Hypothalamus (tissue), 51 donors: ENCODE data around the gene OR52J3.
"Not testable (repeated sequence)": the region's sequence is repeated elsewhere in the genome, so short reads cannot be mapped to it uniquely, and the experiment has no call there.

ENCODE experiments used
- DNase-seq, 51 donors: peaks; one replicate each; lab custom pipeline; 2025; lab: John Stamatoyannopoulos, UW

OR52J3 gene

DNA sequence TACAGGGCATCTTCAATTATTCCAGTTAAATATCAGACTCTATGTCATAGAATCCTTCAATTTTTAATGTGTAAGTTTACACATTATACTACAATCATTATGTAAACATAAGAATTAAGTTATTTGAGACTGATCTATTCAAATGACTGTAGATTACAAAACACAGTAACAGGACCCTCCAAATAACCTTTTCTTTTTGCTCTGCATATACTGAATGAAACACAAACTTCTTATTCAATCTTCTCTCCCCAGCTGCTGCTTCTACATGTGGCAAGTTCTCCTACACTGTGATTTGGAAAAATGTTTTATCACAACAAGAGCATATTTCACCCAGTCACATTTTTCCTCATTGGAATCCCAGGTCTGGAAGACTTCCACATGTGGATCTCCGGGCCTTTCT, at the start of gene OR52J3:
OR52J3 (plus strand) TSS at position 301 of the 400 bp plus-strand sequence; CDS start at position 301, 0 bp downstream.
- no peak for DNase-seq

DNA sequence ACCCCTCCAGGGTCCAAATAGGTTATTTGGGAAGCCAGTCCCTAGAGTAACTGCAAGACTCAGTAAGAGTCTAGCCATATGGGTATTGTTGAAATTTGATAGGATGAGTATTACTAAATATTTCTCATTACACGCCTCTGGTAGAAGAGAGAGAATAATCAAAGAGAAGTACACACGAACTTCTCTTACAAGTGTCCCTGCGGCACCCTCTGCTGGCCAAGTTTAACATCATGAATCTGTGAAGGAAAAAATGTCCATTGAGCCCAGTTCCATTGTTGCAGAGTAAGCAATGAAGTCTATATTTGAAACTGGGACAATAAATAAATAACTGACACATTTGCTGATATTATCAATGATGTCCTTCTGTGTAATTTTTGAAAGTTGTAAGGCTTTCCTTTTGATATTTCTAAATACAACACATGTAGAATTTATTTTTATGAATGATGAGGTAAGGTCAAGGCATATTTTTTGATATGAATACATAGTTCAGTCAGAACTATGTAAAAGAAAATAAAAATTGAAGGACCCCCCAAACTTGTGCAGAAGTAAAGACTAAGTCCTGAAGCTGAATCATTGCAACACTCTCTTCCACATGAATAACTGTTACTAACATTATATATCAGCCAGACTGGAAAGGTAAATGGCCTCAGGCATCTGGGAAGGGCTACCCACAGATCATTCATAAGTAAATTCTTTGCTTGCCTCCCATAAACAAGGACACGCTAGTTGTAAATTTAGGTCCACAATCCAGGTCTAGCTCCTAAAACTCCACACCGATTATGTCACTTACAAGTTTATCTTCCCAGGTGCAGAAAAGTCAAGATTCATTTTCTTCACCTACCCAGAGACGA, 41.7 kb upstream of the OR52J3 start:
- peak in 23 of 51 donors; percentile 1 to 59 (median 21) for DNase-seq

DNA sequence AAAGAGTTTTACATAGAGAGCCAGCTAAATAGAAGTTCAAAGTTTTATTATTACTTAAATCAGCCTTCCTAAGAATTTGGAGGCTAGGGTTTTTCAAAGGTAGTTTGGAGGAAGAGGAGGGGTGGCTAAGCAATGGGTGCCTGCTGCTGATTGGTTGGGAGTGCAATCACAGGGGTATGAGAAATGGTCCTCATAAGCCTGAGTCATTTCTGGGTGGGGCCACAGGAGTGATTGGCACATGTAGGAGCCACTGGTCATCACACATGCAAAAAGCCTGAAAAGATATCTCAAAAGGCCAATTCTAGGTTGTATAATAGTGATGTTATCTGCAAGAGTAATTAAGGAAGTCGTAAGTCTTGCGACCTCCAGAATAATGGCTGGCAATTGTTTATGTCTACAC, 38.8 kb upstream of the OR52J3 start:
- no peak for DNase-seq

DNA sequence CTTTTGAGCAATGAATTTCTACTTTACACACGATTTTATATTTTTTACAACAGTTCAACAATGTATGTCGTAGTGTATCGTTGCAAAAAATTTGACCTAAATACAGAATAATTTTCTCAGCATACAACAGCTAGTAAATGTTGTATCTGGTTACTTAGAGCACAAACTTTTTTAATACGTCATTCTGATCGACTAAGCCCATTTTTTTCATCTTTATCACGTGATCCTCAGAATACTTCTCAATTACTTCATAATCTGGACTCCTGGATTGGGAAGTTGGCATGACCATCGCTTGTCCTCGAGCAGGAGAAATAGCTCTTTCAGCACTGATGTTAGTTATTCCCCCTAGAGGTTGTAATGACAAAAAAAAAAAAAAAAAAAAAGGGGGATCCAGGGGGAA, 35.1 kb upstream of the OR52J3 start:
- DNase-seq: no peak

DNA sequence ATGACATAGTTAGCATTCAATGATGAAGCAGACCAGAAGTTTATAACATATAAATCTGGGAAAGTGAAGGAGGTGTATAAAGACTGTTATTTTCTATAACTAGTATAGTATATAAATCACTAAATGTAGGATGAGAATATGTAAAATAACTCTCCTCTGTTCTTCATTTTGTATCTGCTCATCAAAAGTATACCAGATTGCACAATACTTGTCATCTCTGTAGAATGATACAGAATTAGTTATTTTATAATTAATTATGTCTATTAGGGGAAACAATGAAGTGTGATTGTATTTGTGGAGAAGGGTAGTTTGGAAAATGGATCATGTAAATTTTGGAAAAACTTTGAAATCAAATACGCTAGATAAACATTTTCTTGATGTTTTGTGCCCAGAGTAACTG, 33.3 kb upstream of the OR52J3 start:
- DNase-seq: no peak

DNA sequence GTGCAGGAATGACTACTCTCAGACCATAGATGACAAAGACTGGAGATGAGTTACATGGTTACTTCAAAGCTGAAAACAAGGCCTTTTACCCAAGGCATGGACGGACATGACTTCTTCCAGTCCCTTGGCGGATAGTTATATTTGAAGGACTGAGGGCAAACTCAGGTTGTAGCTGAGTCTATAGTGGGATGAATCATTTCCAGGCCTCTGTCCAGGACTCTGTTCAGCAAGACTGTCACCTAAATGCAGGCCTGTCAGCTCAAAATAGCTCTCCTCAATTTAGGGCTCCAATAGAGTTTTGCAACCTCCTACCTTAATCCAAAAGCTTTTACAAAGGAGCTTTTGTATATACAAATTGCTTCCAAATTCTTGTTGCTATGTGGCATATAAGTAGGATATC, 24.3 kb upstream of the OR52J3 start:
- no peak for DNase-seq

DNA sequence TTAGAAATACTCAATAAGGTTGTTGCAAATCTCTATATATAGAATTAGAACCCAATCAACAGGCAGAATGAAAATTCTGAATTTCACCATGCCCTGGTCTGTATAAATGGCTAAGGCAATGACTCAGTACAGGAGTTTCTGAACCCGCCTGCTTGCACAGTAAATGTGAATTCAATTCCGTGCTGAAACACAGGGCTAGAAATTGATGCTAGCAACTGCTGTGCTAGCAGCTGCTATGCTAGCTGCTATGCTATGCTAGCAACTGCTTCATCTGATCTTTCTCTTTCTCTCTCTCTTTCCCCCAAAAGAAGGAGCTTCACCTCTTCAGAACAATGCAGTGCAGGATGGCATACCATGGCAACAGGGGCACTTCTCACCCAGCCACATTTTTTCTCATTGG, 9.7 kb upstream of the OR52J3 start:
- no peak for DNase-seq

DNA sequence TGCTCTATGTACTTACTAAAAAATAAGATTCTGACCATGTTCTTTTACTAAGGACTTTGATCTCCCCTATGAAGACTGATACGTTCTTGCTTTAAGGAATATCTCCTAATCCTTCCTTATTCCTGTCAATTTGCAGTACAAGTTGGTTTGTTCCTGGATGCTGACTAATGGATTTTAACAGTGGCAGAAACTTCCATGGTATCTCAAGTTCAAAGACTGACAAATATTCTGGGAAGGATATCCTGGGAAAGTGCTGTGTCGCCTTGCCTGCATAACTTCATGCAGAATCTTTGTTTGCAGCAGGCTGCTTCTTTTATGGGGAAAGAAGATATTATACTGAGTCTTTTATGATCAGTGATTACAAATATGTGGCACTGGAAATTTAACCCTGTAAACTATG, 8.4 kb upstream of the OR52J3 start:
- no peak for DNase-seq

DNA sequence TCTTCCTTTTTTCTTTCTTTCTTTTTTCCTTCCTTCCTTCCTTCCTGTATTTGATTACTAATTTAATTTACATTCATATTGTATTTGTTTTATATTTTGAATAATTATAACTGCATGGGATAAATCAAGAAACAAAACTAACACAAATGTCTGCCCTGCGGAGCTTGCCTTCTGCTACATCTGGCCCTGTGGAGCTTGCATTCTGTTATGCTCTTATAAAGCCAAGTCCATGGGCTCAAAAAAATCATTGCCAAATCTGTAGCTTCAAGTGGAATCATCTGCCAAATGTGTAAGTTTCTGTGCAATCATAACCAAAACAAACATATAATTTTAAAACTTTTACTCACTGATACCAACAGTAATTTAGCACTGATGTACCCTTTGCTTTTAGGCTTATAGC, 8.0 kb upstream of the OR52J3 start:
- no peak for DNase-seq

DNA sequence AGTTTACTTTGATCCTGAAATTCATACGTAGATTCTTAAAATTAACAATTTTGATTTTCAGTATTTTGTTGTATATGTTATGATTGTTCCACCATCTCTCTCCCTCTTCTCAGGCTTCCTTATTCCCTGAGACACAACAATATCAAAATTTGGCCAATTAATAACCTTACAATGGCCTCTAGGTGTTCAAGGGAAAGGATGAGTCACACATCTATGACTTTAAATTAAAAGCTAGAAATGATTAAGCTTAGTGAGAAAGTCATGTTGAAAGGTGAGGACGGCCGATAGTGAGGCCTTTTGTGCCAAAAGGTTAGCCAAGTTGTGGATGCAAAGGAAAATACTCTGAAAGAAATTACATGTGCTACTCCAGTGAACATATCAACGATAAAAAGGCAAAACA, 5.5 kb upstream of the OR52J3 start:
- DNase-seq: no peak

DNA sequence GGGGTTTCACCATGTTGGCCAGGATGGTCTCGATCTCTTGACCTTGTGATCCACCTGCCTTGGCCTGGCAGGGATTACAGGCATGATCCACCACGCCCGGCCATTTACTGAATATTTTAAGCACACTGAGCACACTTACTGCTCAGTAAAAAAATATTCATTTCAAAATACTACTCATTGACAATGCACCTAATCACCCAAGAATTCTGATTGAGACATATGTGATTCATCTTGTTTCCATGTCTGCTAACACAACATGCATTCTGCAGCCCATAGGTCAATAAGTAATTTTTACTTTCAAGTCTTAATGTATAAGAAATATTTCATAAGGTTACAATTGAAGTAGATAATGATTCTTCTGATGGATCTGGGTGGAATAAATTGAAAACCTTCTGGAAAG, 4.2 kb upstream of the OR52J3 start:
- DNase-seq: no peak

DNA sequence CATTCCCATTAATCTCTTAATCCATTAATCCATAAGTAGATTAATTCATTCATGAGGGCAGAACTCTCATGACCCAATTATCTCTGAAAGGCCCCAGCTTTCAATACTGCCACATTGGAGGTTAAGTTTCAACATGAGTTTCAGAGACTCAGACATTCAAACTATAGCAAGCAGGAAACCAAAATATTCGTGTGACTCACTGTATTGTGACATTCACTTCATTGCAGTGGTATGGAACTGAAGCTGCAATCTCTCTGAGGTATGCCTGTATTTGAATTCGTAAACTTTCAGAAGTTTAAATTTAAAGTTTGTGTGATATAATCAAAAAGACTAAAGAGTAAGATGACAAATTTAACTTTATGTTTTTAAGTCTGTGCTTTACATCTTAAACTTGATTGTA, 2.9 kb upstream of the OR52J3 start:
- DNase-seq: no peak

DNA sequence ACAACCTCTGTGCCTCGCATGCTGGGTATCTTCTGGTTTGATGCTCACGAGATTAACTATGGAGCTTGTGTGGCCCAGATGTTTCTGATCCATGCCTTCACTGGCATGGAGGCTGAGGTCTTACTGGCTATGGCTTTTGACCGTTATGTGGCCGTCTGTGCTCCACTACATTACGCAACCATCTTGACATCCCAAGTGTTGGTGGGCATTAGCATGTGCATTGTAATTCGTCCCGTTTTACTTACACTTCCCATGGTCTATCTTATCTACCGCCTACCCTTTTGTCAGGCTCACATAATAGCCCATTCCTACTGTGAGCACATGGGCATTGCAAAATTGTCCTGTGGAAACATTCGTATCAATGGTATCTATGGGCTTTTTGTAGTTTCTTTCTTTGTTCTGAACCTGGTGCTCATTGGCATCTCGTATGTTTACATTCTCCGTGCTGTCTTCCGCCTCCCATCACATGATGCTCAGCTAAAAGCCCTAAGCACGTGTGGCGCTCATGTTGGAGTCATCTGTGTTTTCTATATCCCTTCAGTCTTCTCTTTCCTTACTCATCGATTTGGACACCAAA, 516 bp downstream of the OR52J3 start:
- DNase-seq: no peak

DNA sequence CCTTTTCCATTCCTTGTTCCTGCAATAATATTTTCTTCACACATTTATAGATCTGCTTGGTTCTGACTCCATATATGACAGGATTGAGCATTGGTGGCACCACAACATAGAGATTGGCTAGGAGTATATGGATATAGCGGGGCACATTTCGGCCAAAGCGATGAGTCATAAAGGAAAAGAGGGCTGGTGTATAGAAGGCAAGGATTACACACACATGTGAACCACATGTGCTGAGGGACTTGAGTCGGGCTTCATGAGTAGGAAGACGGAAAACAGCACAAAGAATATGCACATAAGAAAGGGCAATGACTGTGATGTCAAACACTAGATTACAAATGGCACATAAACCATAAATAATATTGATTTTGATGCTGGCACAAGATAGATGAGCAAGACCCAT, 12.4 kb downstream of the OR52J3 start:
- DNase-seq: not testable (repeated sequence)

DNA sequence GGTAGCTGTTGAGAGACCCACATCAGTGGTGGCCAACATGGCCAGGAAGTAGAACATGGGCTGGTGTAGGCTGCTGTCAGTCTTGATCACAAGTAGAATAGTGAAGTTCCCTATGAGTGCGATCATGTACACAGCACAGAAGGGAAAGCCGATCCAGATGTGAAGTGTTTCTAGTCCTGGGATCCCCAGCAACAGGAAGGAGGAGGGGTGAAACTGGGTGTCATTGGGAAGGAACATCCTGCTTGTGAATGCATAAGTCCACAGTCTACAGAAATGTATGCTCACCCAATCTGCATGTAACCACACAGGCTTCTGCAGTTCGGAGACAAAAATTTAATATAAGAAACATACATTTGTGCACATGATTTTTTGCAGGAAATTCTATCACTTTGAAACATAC, 13.1 kb downstream of the OR52J3 start, which contains the start of gene OR52E2:
OR52E2 (minus strand) TSS at position 237 of the 400 bp plus-strand sequence; CDS start at position 237, 0 bp downstream.
- DNase-seq: no peak

DNA sequence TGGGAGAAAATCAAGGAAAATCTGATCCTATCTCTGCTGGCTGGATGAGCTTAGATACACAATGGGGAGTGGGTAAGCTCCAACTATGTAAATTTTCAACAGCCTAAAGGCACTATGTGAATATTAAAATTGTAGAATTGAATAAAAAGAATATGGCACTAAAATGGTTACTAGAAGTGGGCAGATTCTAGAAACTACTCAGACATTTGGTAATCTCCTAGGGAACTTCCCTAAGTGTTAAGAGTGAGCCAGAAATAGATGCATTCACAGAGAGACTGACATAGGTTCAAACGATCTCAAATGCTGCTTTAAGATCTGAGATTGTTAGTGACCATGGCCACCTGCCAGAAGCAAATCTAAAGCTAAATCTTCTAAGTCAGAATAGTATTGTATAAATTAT, 18.7 kb downstream of the OR52J3 start:
- DNase-seq: no peak

DNA sequence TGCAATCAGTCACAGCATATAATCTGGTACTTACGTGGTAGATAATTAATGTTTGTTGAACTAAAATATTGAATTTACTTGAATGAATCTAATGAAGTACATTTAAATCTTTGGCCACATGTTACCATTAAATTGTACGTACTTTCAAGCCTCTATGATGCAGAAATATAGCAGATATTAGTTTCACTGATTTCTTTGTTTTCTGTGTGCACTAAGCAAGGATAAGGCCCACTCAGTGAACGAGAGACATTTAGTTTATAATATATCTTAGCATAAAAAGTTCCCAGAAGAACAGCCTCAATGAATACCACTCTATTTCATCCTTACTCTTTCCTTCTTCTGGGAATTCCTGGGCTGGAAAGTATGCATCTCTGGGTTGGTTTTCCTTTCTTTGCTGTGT, 22.9 kb downstream of the OR52J3 start, which contains the start of gene OR52E1:
OR52E1 (plus strand) TSS at position 301 of the 400 bp plus-strand sequence.
- DNase-seq: no peak

DNA sequence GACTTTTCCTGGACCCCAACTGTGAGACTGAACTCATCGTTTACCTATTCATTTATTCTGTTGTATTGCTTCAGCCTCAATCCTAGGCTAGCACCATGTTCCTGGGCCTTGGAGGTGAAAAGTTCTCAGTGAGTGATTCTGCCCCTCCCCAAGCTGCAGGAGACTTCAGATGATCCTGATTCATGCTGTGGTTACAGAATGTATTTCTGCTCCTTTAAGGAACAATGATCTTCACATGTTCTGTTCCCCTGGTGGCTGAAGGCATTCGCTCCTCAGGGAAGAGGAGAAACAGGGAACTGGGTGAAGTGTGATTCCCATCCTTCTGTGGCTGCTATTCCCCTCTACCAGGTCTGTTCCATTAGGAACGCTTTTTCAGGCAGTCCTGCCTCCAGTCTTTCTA, 25.5 kb downstream of the OR52J3 start:
- no peak for DNase-seq

DNA sequence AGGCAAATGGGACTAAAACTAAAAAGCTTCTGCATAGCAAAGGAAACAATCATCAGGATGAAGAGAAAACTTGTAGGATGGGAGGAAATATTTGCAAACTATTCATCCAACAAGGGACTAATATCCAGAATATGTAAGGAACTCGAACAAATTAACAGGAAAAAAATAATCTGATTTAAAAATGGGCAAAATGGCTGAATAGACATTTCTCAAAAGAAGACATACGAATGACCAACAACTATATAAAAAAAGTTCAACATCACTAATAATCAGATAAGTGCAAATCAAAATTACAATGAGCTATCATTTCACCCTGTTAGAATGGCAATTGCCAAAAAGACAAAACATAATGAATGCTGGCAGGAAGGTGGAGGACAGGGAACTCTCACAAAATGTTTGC, 35.1 kb downstream of the OR52J3 start:
- no peak for DNase-seq

DNA sequence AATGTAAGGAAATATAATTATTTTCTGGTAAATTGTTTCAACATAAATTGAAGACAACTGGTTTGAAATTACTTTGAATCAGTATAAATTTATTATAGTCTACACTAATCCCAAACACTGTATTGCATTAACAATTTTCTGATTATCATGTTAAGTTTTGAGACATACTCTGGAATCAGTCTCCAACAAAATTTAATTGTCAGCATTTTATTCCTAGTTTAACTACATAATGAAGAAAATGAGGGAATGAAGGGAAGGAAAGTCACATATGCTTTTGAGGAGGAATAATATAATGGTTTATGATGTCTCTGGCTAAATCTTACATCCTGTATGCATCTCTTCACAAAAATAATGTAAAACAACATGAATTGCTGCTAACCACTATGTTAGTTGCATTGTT, 37.3 kb downstream of the OR52J3 start:
- DNase-seq: no peak

DNA sequence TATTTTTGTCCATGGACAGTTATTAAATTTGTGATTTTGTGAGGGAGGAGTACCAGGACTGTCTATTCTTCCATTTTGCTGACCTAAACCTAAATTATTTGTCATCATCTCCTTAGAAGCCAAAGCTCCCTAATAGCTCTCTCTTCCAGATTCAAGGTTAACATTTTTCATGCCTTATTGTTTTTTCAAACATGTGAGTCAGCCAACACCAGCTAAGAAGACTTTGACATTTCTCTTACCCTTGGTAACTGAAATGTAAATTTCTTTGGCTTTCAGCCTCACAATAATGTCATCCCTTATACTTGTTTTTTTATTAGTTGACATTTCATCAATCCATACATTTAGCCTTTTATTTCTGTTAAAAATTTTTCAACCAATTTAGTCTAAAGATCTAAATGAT, 42.2 kb downstream of the OR52J3 start:
- DNase-seq: no peak

DNA sequence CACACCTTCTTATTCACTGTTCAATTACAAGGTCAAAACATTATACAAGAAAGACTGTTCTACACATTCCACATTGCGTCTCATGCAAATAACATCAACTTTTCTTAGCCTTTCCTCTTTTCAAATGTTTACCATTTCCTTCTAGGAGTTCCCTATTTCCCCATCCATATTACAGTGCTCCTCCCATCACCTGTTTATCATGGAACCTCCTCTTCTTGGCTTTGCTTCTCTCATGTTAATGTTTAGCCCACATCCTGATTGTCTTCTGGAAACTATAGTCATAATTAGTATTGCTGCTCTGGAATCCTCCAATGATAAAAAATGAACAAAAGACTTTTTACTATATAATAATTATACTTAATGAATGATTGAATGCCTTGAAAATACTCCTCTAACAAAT, 44.3 kb downstream of the OR52J3 start:
- DNase-seq: no peak
